HuH-7 (cell line): Measurements from ENCODE around the gene IFNL2.
A peak's percentile ranks its signal among the peaks of the same experiment; 100 is the strongest.
"Not testable (repeated sequence)": the region's sequence is repeated elsewhere in the genome, so short reads cannot be mapped to it uniquely, and the experiment has no call there.

Experiments
- DNase-seq: peaks from one replicate; pipeline ENCODE4 v3.0.0; 2011; ENCODE audit warnings: low spot score

The IFNL2 gene

GRCh38 chr19:39268085-39268484, at the start of gene IFNL2:
Gene IFNL2, plus strand, starts transcription at chr19:39268396. Its CDS starts 173 bp downstream, at chr19:39268569.
- not testable (repeated sequence) for DNase-seq

GRCh38 chr19:39219108-39219507, 49.1 kb upstream of the IFNL2 start:
- DNase-seq, result not testable (repeated sequence)

GRCh38 chr19:39223703-39224279, 44.4 kb upstream of the IFNL2 start:
- no peak for DNase-seq

GRCh38 chr19:39224910-39225309, 43.3 kb upstream of the IFNL2 start:
- DNase-seq, result no peak

- DNase-seq, result no peak
These were observed 38.0 kb upstream of the IFNL2 start for GRCh38 chr19:39230096-39230764.

GRCh38 chr19:39232708-39233107, 35.5 kb upstream of the IFNL2 start:
- no peak for DNase-seq

- no peak for DNase-seq
These were observed 31.7 kb upstream of the IFNL2 start for GRCh38 chr19:39236527-39236926.

- DNase-seq, result peak; percentile 73
These were observed 30.7 kb upstream of the IFNL2 start for GRCh38 chr19:39237200-39238184.

GRCh38 chr19:39238209-39238608, 30.0 kb upstream of the IFNL2 start:
- DNase-seq, result no peak

GRCh38 chr19:39238944-39239343, 29.3 kb upstream of the IFNL2 start:
- no peak for DNase-seq

GRCh38 chr19:39240421-39240820, 27.8 kb upstream of the IFNL2 start:
- no peak for DNase-seq

GRCh38 chr19:39243741-39244140, 24.5 kb upstream of the IFNL2 start:
- not testable (repeated sequence) for DNase-seq

GRCh38 chr19:39244410-39245100, 23.6 kb upstream of the IFNL2 start, which contains the start of gene IFNL3:
Gene IFNL3, minus strand, starts transcription at chr19:39245006. Its CDS starts 39 bp downstream, at chr19:39244967.
- DNase-seq, result not testable (repeated sequence)

- DNase-seq, result not testable (repeated sequence)
These were observed 23.0 kb upstream of the IFNL2 start for GRCh38 chr19:39245166-39245565.

- DNase-seq, result no peak
These were observed 21.1 kb upstream of the IFNL2 start for GRCh38 chr19:39246951-39247669.

GRCh38 chr19:39247701-39248664, 20.2 kb upstream of the IFNL2 start:
- DNase-seq, result no peak

GRCh38 chr19:39248806-39249205, 19.4 kb upstream of the IFNL2 start, which contains the start of gene IFNL4:
Gene IFNL4, minus strand, starts transcription at chr19:39248856.
- no peak for DNase-seq

- DNase-seq, result no peak
These were observed 17.1 kb upstream of the IFNL2 start for GRCh38 chr19:39251081-39251480.

GRCh38 chr19:39251846-39252245, 16.4 kb upstream of the IFNL2 start:
- no peak for DNase-seq

GRCh38 chr19:39252458-39252857, 15.7 kb upstream of the IFNL2 start:
- DNase-seq, result no peak
